Uterus (tissue), 2 donors: Measurements from ENCODE around the gene ALDH1A3.

Experiments
- CTCF ChIP-seq, 4 experiments: fragments of 200-600 bp in 2 of 4; fragments of 450-650 bp in 2 of 4; sonication (generic) in 2 of 4; IDR thresholded peaks; one replicate each; pipeline ENCODE4 v1.5.1; 2016 to 2019; ENCODE audit warnings: antibody characterized with exemption in 4 of 4, mild to moderate bottlenecking in 2 of 4, moderate library complexity in 1 of 4
- POLR2A ChIP-seq, 2 donors: fragments of 450-650 bp; IDR thresholded peaks; one replicate each; pipeline ENCODE4 v1.6.1; 2016; ENCODE audit warnings: antibody characterized with exemption in 2 of 2, mild to moderate bottlenecking in 1 of 2, moderate library complexity in 1 of 2

GRCh38 chr15:100914876-100915275 is 35.2 kb downstream of the ALDH1A3 start:
- TF ChIP-seq CTCF (IDR thresholded peaks at IDR 0.05) (no peak), POLR2A (IDR thresholded peaks at IDR 0.05) (no peak)
